Brain microvascular endothelial cell (primary cell): ENCODE data around the gene ADAM12.

ENCODE experiments used
- DNase-seq: peaks from one replicate; pipeline ENCODE4 v3.0.0-alpha.2; 2020
- H3K27ac ChIP-seq: fragments of 250-450 bp; sonication (Bioruptor Pico); 2 replicates; pipeline ENCODE4 v1.5.1; 2020; ENCODE audit warnings: mild to moderate bottlenecking, moderate library complexity
- H3K27me3 ChIP-seq: fragments of 250-450 bp; sonication (Bioruptor Pico); replicated peaks from 2 replicates; pipeline ENCODE4 v1.5.1; 2020; ENCODE audit warnings: mild to moderate bottlenecking
- H3K36me3 ChIP-seq: fragments of 250-450 bp; sonication (Bioruptor Pico); replicated peaks from 2 replicates; pipeline ENCODE4 v1.5.1; 2020; ENCODE audit warnings: mild to moderate bottlenecking
- H3K4me3 ChIP-seq: 2 replicates; pipeline ENCODE4 v1.5.1; 2011; ENCODE audit warnings: low read depth, mild to moderate bottlenecking, control low read depth, low read length, moderate library complexity
- in situ Hi-C: cut with HindIII; loops from 2 replicates; pipeline ENCODE4 v1.10.0; 2017; ENCODE audit warnings: low sequenced_read_pairs, low pct_ligation_motif_present
- TF ChIP-seq, protein P1 (sequence below): IDR thresholded peaks from 2 replicates; pipeline ENCODE4 v1.5.1; 2011; ENCODE audit warnings: low read depth, mild to moderate bottlenecking, moderate library complexity, low read length, control low read depth, inconsistent platforms; ENCODE audit errors: missing control alignments

The ADAM12 gene

DNA sequence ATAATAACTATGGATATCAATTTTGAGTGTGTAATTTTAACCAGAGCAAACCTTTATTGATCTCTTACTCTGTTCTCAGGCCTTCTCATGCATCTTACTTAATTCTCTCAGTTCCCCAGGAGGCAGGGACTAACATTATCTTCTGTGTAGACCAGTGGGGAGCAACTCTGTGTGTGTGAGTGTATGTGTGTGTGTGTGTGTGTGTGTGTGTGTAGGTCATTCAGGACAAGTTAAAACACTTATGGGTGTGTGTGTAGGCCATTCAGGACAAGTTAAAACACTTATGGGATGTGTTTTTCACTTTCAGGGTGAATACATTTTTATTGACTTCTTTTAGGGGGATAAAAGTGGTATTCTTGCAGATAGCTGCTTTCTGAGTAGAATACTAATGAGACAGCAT lies 145.0 kb downstream of the ADAM12 start:
- in situ Hi-C loops: no loop called here
- H3K27ac ChIP-seq: peak overlapping the region; percentile 76
- no peak for DNase-seq
- H3K27me3 ChIP-seq: no peaks in the 10 kb centered on the region
- H3K36me3 ChIP-seq: no peaks in the 10 kb centered on the region
- TF ChIP-seq, protein P1, sequence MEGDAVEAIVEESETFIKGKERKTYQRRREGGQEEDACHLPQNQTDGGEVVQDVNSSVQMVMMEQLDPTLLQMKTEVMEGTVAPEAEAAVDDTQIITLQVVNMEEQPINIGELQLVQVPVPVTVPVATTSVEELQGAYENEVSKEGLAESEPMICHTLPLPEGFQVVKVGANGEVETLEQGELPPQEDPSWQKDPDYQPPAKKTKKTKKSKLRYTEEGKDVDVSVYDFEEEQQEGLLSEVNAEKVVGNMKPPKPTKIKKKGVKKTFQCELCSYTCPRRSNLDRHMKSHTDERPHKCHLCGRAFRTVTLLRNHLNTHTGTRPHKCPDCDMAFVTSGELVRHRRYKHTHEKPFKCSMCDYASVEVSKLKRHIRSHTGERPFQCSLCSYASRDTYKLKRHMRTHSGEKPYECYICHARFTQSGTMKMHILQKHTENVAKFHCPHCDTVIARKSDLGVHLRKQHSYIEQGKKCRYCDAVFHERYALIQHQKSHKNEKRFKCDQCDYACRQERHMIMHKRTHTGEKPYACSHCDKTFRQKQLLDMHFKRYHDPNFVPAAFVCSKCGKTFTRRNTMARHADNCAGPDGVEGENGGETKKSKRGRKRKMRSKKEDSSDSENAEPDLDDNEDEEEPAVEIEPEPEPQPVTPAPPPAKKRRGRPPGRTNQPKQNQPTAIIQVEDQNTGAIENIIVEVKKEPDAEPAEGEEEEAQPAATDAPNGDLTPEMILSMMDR: no peak
- H3K4me3 ChIP-seq: no peak overlapping the region

DNA sequence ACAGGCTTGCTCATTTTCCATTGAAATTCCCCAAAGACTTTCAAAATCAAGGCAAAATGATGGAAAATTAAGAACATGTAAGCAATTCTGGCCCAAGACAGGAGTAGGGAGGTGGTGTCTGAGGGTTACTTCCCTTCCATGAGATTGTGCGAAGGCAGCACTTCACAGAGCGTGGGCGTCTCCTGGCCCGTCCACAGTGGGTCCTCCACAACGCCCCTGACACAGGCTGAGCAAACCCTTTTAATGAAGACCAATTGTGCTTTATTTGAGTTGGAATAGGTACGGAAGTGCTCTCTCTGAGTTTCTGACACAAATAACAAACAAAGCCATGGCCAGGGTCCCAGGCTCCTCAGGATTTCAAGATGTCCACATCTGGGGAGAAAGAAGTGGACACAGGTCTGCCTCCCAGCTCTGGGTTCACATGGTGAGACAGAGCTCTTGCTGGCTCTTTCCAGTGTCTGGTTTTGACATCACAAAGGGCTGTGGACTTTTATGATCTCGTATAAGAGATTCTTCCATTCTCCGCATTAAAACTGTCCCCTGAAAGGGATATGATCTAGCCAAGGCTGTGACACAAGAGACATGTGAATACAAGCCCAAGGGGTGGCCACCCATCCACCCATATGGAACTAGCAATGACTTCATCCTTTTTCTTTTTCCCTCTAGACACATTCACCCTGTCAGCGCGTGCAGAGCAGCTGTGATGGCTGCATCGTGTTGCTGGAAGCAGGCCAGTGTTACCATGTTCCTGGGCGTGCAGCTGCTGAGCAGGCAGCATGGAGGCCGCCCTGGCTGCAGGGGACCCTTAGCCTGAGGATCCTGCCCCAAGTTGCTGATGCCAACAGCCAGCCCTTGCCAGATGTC lies 145.6 kb downstream of the ADAM12 start:
- Histone ChIP-seq H3K4me3 (no peak overlapping the region), H3K27me3 (no peaks in the 10 kb centered on the region), H3K27ac (peak overlapping the region; percentile 76), H3K36me3 (no peaks in the 10 kb centered on the region)
- peak; percentile 80 for DNase-seq
- in situ Hi-C loops: no loop called here
- TF ChIP-seq, protein P1: no peak

DNA sequence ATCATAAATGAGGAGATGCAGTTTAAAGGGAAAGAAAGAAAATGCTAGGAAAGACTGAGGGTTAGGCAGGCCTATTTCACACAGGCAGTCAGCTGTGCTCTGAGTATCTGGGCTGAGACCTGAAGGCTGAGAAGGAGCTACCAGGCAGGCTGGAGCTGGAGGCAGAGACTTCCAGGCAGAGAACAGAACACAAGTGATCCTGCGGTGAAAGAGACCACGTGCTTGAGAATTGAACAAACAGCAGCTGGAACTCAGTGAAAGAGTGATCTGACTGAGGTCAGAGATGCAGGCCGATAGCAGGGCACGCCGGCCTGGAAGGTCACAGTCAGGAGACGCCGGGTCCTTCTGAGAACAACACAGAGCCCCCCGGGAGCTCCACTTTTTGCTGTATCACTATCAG lies 147.8 kb downstream of the ADAM12 start:
- peak; percentile 49 for DNase-seq
- H3K27me3 ChIP-seq: no peaks in the 10 kb centered on the region
- no peak overlapping the region for H3K27ac ChIP-seq
- no peaks in the 10 kb centered on the region for H3K36me3 ChIP-seq
- TF ChIP-seq, protein P1: no peak
- in situ Hi-C loops: no loop called here
- no peak overlapping the region for H3K4me3 ChIP-seq

DNA sequence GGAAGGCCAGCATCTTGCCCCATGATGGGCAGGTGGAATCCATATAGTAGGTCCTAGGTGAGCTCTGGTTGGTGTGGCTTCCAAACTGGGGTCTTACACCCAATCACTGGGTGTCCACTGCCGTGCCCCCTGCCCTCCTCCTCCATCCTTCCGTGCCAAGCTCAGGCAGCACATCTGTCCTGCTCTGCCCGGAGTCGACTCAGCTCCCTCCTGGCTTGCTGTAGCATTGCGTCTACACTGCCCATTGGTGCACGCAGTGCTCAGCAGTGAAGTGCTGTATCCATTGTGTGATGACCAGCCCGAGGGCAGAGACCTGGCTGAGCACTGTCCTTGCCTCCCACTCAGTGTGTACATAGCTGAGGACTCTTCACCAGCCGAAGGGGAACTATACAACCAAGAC lies 148.4 kb downstream of the ADAM12 start:
- no peak overlapping the region for H3K27ac ChIP-seq
- H3K36me3 ChIP-seq: no peaks in the 10 kb centered on the region
- no peaks in the 10 kb centered on the region for H3K27me3 ChIP-seq
- no peak for DNase-seq
- in situ Hi-C loops: no loop called here
- TF ChIP-seq, protein P1: no peak
- H3K4me3 ChIP-seq: no peak overlapping the region

DNA sequence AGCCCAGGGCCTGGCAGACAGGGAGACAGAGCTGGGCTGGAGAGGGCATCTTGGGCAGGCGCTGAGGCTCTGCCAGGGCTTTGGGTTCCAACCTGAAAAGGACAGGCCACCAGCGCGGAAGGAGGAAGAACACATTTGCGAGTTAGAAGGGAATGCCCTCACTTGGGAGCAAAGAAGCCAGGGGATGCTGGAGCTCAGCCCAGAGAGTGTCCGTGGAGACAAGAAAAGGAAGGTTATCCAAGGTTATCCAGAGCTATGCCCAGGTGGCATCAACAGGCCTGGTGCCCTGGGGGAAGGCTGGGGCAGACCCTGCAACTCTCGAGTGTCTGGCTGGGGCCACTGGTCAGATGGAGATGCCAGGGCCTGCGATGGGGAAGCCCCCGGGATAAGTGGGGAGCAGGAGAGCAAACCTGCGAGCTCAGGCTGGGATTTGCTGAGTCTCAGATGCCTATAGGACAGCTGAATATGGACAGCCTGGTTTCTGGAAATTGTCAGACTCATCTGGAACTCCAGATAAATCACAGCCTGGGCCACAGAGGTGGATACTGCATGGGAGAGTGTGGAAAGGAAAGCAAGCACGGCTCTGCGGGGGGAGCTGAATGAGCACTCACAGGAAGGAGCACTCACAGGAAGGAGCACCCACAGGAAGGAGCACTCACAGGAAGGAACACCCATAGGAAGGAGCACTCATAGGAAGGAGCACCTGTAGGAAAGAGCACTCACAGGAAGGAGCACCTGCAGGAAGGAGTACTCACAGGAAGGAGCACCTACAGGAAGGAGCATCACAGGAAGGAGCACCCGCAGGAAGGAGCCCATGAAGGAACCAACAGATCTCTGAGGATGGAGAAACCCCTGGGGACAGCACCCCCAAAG lies 152.1 kb downstream of the ADAM12 start:
- TF ChIP-seq, protein P1: no peak
- H3K4me3 ChIP-seq: no peak overlapping the region
- in situ Hi-C loops: no loop called here
- H3K36me3 ChIP-seq: no peaks in the 10 kb centered on the region
- no peak for DNase-seq
- H3K27ac ChIP-seq: no peak overlapping the region
- no peaks in the 10 kb centered on the region for H3K27me3 ChIP-seq
